Measurements from ENCODE around the gene LITAF.

GRCh38 chr16:11503566-11503965 lies 83.2 kb downstream of the LITAF start:
- TF ChIP-seq CTCF (IDR thresholded peaks at IDR 0.05), result no peak
- no peak for TF ChIP-seq POLR2A (IDR thresholded peaks at IDR 0.05)

Measured in testis (tissue), 2 donors.